Measurements from ENCODE around the gene SLC9B2.

SLC9B2 gene

DNA sequence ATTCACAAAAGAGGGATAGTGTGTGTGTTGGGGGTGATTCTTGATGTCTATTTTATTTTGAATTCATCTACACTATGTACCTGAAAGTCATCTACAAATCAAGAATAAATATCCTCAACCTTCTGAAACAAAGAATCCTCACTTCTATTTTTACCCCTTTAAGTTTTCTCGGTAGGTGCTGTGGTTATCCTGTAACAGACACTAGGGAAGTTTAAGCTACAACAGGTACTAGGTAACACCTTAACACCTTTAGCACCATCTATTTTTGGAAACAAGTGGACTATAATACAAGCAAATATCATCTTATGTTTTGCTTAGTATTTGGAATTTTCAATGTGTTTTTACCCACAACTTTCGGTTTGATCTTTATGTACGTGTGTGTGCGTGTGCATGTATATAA is 35.0 kb upstream of the SLC9B2 start:
- Histone ChIP-seq H2AFZ (ENCODE audit: low read depth) (no peak overlapping the region), H3K36me3 (ENCODE audit: insufficient read depth) (no peaks in the 10 kb centered on the region), H3K27me3 (ENCODE audit: insufficient read depth, low read depth) (no peaks in the 10 kb centered on the region), H3K79me2 (ENCODE audit: insufficient read depth, low read depth) (no peaks in the 10 kb centered on the region), H3K4me2 (no peak overlapping the region), H3K9ac (no peak overlapping the region), H3K4me1 (ENCODE audit: low read depth, poor library complexity, severe bottlenecking) (peaks cover 6% of the 10 kb centered on the region), H4K20me1 (ENCODE audit: insufficient read depth) (no peaks in the 10 kb centered on the region), H3K4me3 (IDR thresholded peaks at IDR 0.05; ENCODE audit: insufficient read depth, low read depth, low read length) (no peak overlapping the region), H3K27ac (no peak overlapping the region)
- no peak for TF ChIP-seq CTCF (conservative IDR thresholded peaks at IDR 0.05; ENCODE audit: low read depth, low read length)

GRCh38 chr4:103108542-103108941 is 32.0 kb upstream of the SLC9B2 start:
- Histone ChIP-seq H3K36me3 (ENCODE audit: insufficient read depth) (no peaks in the 10 kb centered on the region), H3K4me2 (no peak overlapping the region), H3K27ac (no peak overlapping the region)

GRCh38 chr4:103105558-103106356 is 29.2 kb upstream of the SLC9B2 start:
- no peaks in the 10 kb centered on the region for H3K36me3 ChIP-seq (ENCODE audit: insufficient read depth)
- H3K27me3 ChIP-seq (ENCODE audit: insufficient read depth, low read depth): no peaks in the 10 kb centered on the region
- TF ChIP-seq CTCF (conservative IDR thresholded peaks at IDR 0.05; ENCODE audit: low read depth, low read length): no peak

More at GRCh38 chr4:103108542-103108941, 32.0 kb upstream of the SLC9B2 start:
- Histone ChIP-seq H3K79me2 (ENCODE audit: insufficient read depth, low read depth) (no peaks in the 10 kb centered on the region), H3K4me1 (ENCODE audit: low read depth, poor library complexity, severe bottlenecking) (peaks cover 6% of the 10 kb centered on the region), H3K27me3 (ENCODE audit: insufficient read depth, low read depth) (no peaks in the 10 kb centered on the region), H2AFZ (ENCODE audit: low read depth) (no peak overlapping the region), H3K4me3 (IDR thresholded peaks at IDR 0.05; ENCODE audit: insufficient read depth, low read depth, low read length) (no peak overlapping the region), H4K20me1 (ENCODE audit: insufficient read depth) (no peaks in the 10 kb centered on the region), H3K9ac (no peak overlapping the region)
- TF ChIP-seq CTCF (conservative IDR thresholded peaks at IDR 0.05; ENCODE audit: low read depth, low read length): no peak

DNA sequence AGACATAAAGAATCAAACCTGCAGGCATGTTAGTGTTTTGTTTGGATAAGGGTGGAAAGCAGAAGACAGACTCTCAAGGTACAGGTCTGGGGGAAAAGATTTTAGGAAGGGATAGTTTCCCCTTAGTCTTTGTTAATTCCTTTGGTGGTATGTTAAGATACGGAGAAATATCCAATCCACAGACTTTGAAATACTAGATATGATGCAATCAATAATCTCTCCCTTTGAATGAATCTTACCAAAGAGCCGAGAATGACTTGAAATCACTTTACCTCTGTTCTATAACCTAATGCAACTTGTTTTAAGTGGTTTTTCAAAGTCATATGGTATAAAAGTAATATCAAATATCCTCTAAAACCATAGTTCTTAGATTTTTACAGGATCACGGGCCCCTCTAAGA is 28.3 kb upstream of the SLC9B2 start:
- Histone ChIP-seq H3K9ac (no peak overlapping the region), H3K27ac (no peak overlapping the region), H4K20me1 (ENCODE audit: insufficient read depth) (no peaks in the 10 kb centered on the region), H3K4me2 (no peak overlapping the region), H3K4me3 (IDR thresholded peaks at IDR 0.05; ENCODE audit: insufficient read depth, low read depth, low read length) (no peak overlapping the region), H3K36me3 (ENCODE audit: insufficient read depth) (no peaks in the 10 kb centered on the region), H3K79me2 (ENCODE audit: insufficient read depth, low read depth) (no peaks in the 10 kb centered on the region), H3K27me3 (ENCODE audit: insufficient read depth, low read depth) (no peaks in the 10 kb centered on the region), H3K4me1 (ENCODE audit: low read depth, poor library complexity, severe bottlenecking) (peaks cover 2% of the 10 kb centered on the region), H2AFZ (ENCODE audit: low read depth) (no peak overlapping the region)
- TF ChIP-seq CTCF (conservative IDR thresholded peaks at IDR 0.05; ENCODE audit: low read depth, low read length): no peak

More at GRCh38 chr4:103105558-103106356, 29.2 kb upstream of the SLC9B2 start:
- H3K4me3 ChIP-seq (IDR thresholded peaks at IDR 0.05; ENCODE audit: insufficient read depth, low read depth, low read length): no peak overlapping the region
- no peak overlapping the region for H3K27ac ChIP-seq
- H3K4me2 ChIP-seq: no peak overlapping the region
- H3K4me1 ChIP-seq (ENCODE audit: low read depth, poor library complexity, severe bottlenecking): no peaks in the 10 kb centered on the region
- no peaks in the 10 kb centered on the region for H4K20me1 ChIP-seq (ENCODE audit: insufficient read depth)
- H3K79me2 ChIP-seq (ENCODE audit: insufficient read depth, low read depth): no peaks in the 10 kb centered on the region
- no peak overlapping the region for H3K9ac ChIP-seq
- H2AFZ ChIP-seq (ENCODE audit: low read depth): no peak overlapping the region
